Cardiac fibroblast (primary cell): ENCODE measurements around the gene NPS.

ENCODE experiments used
- DNase-seq, 2 donors: peaks; one replicate each; pipeline versions ENCODE4 v3.0.0 to v3.0.0-alpha.2; 2010; ENCODE audit warnings: low read depth in 2 of 2
- H3K4me3 ChIP-seq, 2 donors: replicated peaks in 1 of 2; 1 replicate in 1 of 2; 2 replicates in 1 of 2; pipeline ENCODE4 v1.5.1; 2011; ENCODE audit warnings: low read depth in 2 of 2, low read length in 2 of 2, mild to moderate bottlenecking in 2 of 2, moderate library complexity in 1 of 2
- TF ChIP-seq, protein P1 (sequence below): IDR thresholded peaks from one replicate; pipeline ENCODE4 v1.5.1; 2011; ENCODE audit warnings: low read depth, mild to moderate bottlenecking, low read length, inconsistent platforms

Gene NPS

DNA sequence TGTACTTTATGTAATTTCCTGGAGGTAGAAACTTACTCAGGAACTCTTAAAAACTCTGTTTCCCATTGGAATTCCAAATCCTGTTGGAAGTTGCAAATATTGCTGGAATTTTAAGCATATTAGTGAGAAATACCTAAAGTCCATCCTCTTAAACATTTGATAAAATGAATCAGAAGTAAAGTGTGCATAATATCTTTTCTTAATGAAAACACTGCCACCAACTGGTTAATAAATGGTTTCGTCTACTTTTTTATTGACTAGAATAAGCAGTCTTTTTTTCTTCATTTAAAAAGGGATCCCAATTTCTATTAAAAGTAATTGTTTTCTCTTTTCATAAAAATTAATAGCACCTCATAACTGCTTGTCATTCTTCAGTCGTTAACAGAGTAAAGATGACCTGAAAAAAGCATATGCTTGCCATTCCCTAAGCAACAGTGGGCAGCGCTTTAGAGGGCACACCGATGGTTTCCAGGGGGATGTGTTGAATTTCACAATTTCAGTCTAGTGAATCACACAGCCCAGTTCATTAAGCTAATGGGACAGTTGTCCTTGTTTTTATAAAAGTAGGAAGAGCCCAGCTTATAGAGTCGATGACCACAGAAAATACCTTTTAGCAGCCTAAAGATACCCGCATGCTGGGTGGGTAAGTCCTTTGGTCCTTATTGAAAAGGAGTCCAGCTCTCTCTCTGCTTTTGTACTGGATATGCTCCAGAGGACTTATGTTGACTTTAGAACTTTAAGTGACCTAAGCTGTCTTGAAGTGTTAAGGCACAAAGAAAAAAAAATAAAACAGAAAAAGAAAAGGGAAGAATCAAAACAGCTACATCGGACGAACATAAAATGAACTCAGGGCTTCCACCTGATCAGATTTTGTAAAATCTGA, 28.5 kb downstream of the NPS start:
- no peak overlapping the region for H3K4me3 ChIP-seq
- DNase-seq: peak; percentile 12 to 14
- TF ChIP-seq, protein P1, sequence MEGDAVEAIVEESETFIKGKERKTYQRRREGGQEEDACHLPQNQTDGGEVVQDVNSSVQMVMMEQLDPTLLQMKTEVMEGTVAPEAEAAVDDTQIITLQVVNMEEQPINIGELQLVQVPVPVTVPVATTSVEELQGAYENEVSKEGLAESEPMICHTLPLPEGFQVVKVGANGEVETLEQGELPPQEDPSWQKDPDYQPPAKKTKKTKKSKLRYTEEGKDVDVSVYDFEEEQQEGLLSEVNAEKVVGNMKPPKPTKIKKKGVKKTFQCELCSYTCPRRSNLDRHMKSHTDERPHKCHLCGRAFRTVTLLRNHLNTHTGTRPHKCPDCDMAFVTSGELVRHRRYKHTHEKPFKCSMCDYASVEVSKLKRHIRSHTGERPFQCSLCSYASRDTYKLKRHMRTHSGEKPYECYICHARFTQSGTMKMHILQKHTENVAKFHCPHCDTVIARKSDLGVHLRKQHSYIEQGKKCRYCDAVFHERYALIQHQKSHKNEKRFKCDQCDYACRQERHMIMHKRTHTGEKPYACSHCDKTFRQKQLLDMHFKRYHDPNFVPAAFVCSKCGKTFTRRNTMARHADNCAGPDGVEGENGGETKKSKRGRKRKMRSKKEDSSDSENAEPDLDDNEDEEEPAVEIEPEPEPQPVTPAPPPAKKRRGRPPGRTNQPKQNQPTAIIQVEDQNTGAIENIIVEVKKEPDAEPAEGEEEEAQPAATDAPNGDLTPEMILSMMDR: no peak

DNA sequence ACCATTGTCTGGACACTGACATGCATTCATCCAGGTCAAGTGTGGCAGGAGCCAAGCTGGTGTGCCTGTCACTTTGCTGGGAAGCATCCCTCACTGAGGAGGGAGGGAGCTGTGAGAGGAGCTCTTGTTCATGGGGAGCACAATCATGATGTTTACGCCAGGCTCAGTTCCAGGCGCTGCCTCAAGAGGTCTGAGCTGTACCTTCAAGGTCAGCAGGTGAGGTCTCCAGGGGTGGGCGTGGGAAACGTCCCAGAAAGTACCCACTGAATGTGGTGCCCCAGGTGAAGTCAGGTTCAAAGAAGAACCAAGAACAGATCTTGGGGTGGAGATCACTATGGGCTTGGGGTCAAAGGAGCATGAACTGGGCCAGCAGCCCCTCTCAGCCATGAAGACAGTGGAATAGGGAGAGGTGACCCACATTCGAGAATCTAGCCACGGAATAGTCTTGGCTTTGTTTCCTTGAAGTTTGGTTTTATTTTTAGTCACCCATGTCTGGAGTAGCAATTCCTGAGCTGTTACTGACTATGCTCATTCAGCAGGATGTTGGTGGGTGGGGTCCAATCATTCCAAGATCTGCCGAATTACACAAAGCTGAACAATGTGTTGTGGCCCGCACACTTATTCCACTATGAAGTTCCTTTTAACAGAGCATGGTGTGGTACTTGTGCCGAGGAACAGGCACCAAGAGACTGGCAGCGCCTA, 29.3 kb downstream of the NPS start:
- H3K4me3 ChIP-seq: no peak overlapping the region
- TF ChIP-seq, protein P1: no peak
- DNase-seq: no peak

DNA sequence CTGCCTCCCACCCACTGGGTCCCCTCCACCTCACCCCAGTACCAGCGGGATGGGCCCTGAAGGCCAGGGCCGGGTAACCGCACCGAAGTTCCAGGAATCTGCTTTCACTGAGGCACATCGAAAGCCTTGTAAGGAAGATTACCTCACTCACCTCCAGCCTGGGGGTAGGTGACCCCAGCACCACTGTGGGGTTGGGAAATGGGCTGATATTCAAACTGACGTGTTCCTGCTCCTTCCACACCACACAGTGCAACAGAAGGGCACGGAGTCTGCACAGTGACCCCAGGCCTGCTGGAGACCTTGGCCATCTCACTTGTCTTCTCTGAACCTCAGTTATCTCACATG, 29.8 kb downstream of the NPS start:
- TF ChIP-seq, protein P1: no peak
- H3K4me3 ChIP-seq: no peak overlapping the region
- DNase-seq: no peak

DNA sequence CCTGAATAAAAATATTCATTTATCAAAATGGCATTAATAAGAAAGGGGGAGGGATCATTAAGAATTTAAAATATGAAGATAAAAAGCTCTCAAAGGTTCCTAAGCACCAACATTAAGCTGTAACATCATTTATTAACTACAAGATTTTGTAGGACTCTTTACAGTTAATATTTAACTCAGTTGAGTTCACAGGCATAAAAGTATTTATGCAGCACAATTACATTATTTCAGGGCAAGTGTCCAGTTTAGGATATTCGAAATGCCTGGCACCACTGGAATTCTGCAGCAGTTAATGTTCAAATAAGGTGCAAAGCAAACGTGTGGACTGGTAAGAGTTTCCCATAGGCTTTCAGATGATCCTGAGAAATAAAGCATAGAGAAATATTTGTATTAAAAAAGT, 30.5 kb downstream of the NPS start:
- no peak for DNase-seq

DNA sequence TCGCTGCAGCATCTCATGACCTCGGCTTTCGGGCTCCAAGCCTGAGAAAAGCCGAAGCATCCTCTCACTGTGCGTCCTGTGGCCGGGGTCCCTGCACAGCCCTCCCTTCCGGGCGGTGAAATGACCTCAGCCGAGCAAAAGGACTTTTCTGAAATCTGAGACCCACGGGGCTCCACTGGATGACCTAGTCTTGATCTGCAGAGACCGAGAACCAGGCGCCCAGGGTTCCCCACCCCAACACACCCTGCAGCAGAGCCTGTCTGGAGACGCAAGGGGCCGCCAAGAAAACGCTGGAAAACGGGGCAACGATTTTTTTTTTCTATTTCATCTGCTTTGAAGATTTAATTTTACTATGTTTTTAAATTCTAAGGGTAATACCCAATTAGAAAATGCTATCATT, 31.7 kb downstream of the NPS start:
- TF ChIP-seq, protein P1: no peak
- no peak overlapping the region for H3K4me3 ChIP-seq
- DNase-seq: no peak

More for the DNA sequence above, 30.5 kb downstream of the NPS start:
- H3K4me3 ChIP-seq: no peak overlapping the region
- TF ChIP-seq, protein P1: no peak

DNA sequence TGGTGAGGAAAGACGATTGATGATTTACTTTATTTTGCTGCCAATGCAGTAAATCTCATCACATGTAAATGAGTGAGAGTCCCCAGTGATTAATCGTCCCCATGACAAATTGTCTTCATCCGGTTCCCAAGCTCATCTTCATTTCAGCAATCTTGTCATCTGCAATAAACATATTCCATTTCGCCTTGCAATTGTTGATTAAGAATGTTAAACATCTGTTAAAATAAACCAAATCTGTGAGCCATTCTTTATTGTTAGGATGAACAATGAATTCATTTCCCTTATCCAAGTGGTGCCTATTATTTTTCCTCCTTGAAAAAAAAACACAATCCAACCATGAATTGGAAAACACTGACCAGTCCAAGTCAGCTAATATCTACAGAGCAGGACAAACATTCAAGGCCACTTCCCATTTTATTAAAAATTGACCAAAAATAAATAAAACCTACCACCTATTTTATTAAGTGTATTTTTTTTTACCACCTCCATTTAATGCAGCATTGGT, 36.5 kb downstream of the NPS start:
- DNase-seq: no peak
- no peak overlapping the region for H3K4me3 ChIP-seq
- TF ChIP-seq, protein P1: no peak
